ENCODE measurements around the gene SLC25A36. TPM values are rescaled to one million over a fixed set of nuclear protein-coding genes. Genes with fewer than 3 reads are reported as not detected.

Gene SLC25A36
- total RNA-seq, 1 donor from 2014 or later, result 59.1 TPM

GRCh38 chr3:141020143-141020830, 78.7 kb downstream of the SLC25A36 start:
- H3K9me3 Mint-ChIP-seq (ENCODE audit: low read depth), result peaks cover 4% of the 10 kb centered on the region
- H3K4me1 Mint-ChIP-seq (ENCODE audit: low read depth), result peaks cover 4% of the 10 kb centered on the region
- no peak for DNase-seq (ENCODE audit: low spot score)
- H3K27ac Mint-ChIP-seq (ENCODE audit: unreplicated experiment), result no peak overlapping the region
- no peak overlapping the region for H3K4me3 Mint-ChIP-seq (ENCODE audit: unreplicated experiment)
- no peaks in the 10 kb centered on the region for H3K36me3 Mint-ChIP-seq (ENCODE audit: low read depth)
- no peak for TF ChIP-seq CTCF (IDR thresholded peaks at IDR 0.05)
- no peaks in the 10 kb centered on the region for H3K27me3 Mint-ChIP-seq (ENCODE audit: low read depth)

GRCh38 chr3:141021261-141021660, 79.6 kb downstream of the SLC25A36 start:
- Mint-ChIP-seq H3K4me1 (ENCODE audit: low read depth) (peaks cover 9% of the 10 kb centered on the region), H3K36me3 (ENCODE audit: low read depth) (no peaks in the 10 kb centered on the region), H3K27me3 (ENCODE audit: low read depth) (no peaks in the 10 kb centered on the region), H3K27ac (ENCODE audit: unreplicated experiment) (no peak overlapping the region), H3K9me3 (ENCODE audit: low read depth) (peaks cover 4% of the 10 kb centered on the region), H3K4me3 (ENCODE audit: unreplicated experiment) (no peak overlapping the region)
- no peak for TF ChIP-seq CTCF (IDR thresholded peaks at IDR 0.05)
- DNase-seq (ENCODE audit: low spot score), result no peak

Other genes starting within 250 kb of the SLC25A36 start
- 1.9 to 2.7 TPM (median 2.4 TPM) in 3 replicates for gene SPSB4, start 109.5 kb downstream of the SLC25A36 start, total RNA-seq

Data from chondrocyte (in vitro differentiated cells).